SK-N-MC (cell line): Measurements from ENCODE around the gene LRRC56.

ENCODE experiments used
- EZH2 ChIP-seq: fragments of 200-600 bp; sonication (generic); IDR thresholded peaks from one replicate; pipeline ENCODE4 v1.6.1; 2017; ENCODE audit warnings: antibody characterized with exemption
- FOXP2 ChIP-seq: optimal IDR thresholded peaks from 2 replicates; pipeline ENCODE3; 2011; ENCODE audit warnings: mild to moderate bottlenecking, moderate library complexity; ENCODE audit not compliant: insufficient read depth; ENCODE audit errors: extremely low read length, control extremely low read depth
- POLR2AphosphoS5 ChIP-seq: IDR thresholded peaks from 2 replicates; pipeline ENCODE4 v1.6.1; 2012; ENCODE audit warnings: mild to moderate bottlenecking, low read depth, low read length, borderline replicate concordance

- TF ChIP-seq EZH2 (no peak), POLR2AphosphoS5 (no peak), FOXP2 (no peak)
Observed at GRCh38 chr11:489610-490185, 47.6 kb upstream of the LRRC56 start.
